ENCODE measurements around the gene CD300C.

DNA sequence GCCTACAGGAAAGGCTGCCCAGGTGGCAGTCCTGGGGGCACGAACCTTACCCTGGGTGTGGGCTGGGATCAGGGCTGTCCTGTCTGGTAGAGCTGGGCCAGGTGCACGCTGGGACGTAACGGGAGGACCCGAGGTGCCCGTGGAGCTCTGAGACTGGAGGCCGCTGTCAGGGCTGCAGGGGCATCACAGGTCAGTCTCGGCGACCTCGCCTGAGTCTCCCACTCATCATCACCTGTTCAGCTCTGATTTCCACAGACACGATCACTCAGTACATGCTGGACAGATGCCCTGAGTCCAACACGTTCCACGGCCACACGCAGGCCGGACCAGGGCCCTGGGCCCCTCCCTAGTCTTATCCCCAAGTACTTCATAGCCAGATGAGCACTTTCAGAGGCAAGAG is 4.7 kb upstream of the CD300C start:
- TF ChIP-seq, protein P1, sequence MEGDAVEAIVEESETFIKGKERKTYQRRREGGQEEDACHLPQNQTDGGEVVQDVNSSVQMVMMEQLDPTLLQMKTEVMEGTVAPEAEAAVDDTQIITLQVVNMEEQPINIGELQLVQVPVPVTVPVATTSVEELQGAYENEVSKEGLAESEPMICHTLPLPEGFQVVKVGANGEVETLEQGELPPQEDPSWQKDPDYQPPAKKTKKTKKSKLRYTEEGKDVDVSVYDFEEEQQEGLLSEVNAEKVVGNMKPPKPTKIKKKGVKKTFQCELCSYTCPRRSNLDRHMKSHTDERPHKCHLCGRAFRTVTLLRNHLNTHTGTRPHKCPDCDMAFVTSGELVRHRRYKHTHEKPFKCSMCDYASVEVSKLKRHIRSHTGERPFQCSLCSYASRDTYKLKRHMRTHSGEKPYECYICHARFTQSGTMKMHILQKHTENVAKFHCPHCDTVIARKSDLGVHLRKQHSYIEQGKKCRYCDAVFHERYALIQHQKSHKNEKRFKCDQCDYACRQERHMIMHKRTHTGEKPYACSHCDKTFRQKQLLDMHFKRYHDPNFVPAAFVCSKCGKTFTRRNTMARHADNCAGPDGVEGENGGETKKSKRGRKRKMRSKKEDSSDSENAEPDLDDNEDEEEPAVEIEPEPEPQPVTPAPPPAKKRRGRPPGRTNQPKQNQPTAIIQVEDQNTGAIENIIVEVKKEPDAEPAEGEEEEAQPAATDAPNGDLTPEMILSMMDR (IDR thresholded peaks at IDR 0.05; ENCODE audit: insufficient read depth, low read depth, low read length): no peak
- TF ChIP-seq EZH2 (IDR thresholded peaks at IDR 0.05; ENCODE audit: insufficient read depth, low read length): no peak

All from astrocyte (in vitro differentiated cells and primary cell).